Fibroblast of skin of right quadriceps (primary cell): ENCODE results near the gene TLR10.
A peak's percentile ranks its signal among the peaks of the same experiment; 100 is the strongest.
"Not testable (repeated sequence)": the region's sequence is repeated elsewhere in the genome, so short reads cannot be mapped to it uniquely, and the experiment has no call there.

ENCODE experiments used
- DNase-seq: peaks from one replicate; pipeline ENCODE4 v3.0.0-alpha.2; 2013

Gene TLR10

DNA sequence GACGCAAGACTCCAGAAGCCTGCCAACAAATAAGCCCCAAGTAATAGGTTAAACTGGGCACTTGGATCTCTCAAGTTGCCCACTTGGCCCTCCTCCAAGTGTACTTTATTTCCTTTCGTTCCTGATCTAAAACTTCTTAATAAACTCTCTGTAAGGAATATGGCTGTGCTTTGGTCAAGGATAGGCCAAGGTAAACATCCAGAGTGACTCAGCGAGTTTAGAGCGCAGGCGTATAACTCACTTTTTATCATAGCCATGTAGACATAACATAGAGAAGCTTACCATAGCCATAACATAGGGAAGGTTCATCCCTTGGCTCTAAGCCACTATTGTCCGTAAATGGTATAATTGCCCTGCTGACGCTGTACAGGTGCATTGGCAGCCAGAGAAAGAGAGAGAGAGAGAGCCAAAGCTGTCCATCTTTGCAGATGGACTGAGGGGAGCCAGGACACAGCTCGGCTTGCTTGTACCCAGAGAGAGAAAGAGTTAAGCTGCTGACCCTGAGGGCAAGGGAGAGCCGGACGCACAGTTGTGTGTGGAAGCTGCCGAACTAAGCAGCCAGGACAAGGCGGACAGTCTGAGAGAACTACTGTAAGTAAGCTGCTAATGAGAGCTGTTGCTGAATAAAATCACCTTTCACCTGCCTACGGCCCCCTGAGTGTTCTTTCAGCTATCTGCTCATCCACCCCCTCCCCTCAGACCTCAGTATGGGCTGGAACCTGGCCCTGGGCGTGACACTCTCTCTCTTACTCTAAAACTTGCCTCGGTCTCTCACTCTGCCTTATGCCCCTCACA lies 20.0 kb upstream of the TLR10 start:
- no peak for DNase-seq

DNA sequence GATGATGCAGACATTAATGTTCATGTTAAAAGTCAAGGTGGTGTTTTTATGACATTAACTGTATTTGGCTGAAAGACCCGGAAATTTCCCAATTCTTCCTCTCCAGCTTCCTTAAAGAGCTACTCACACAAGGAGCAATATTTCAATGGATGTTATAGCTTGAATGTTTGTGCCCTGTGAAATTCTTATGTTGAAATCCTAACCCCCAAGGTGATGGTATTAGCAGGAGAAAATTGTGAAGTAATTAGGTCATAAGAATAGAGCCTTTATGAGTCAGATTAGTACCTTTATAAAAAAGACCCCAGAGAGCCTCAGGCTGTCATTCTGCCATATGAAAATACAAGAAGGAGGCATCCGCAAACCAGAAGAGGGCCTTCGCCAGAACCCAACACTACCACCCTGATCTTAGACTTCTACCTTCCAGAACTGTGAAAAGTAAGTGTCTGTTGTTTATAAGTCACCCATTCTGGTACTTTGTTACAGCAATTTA lies 18.2 kb upstream of the TLR10 start:
- DNase-seq, result no peak

DNA sequence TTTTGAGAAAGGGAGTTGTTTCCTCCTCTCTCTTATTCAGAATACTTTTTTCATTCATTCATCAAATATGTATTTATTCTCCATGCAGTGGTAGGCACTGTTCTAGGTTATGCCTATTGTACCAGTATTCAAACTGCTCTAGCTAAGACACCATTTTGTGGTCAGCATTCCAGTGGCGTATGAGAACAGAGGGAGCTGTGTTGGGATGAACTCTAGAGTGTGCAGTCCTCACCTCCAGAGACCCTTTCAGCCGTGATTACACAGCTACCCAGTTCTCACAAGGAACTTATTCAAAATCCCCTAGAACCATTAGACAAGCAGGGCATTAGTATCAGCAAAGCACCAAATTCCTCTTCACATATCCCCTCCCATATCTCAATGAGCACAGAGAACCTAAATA lies 17.6 kb upstream of the TLR10 start:
- no peak for DNase-seq

DNA sequence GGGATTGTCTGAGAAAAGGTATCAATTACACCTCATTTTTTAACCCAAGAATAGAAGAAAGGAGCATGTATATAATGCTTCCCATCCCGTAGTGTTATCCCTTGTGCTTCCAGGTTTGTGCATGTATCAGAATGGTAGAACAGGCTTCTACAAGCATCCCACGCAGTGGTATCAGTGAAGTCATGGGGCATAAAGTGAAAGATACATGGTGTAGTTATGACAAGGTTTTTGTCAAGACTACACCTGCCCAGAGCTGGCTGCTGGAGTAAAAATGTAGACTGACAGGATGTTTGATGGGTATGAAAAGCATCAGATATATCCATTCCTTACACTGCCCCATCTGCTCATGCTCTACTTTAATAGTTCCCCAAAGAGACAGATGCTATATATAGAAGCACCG lies 12.3 kb upstream of the TLR10 start:
- no peak for DNase-seq

DNA sequence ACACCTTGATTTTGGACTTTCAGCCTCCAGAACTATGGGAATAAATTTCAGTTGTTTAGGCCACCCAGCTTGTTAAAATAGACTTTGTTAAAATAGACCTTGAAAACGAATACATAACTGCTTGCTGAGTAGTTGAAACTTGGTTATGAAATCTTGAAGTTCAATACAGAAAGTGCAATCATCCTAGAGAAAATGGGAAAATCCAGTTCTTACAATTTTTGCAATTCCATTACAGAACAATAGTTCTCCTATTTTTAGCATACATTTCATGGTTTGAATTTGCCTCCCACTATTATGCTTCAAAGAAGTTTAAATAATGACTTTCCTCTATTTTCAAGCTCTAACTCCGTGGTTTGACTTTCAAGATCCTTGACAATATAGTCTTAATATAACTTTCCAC lies 11.3 kb upstream of the TLR10 start:
- DNase-seq, result no peak

DNA sequence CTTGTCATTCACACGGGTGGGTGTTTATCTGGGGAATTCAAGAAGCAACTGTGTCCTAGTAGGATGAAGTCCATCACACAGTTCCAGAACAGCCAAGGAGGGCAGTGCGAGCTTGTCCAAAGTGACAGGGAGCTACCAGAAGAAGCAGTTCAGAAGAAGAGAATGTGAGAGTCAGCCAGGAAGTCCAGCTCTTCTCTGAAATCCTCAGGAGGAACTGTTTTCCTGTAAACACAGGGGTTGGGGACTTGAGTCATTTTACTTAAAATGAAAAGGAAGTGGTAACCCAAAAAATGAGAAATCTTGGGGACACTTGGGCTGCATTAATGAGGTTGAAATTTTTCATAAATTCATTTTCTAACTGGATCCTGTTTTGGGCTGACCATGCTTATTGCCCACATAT lies 8.2 kb upstream of the TLR10 start:
- DNase-seq, result no peak

DNA sequence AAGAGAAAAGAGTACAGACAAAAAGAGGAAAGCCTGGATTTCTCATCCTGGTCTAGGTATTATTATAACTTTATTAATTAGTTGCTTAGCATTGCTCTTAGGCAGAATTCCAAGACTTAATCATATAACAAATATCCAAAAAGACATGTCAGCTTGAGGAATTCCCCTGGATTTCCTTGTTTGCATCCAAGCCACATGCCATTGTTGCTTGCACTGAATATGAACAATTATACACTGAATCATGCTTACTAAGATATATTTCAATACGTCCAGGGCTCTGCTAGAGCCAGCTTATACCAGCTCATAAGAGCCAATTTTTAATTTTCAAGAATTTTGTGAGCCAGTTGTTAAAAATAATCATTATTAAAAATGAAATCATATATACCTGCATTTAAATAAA lies 5.5 kb upstream of the TLR10 start:
- peak; percentile 40 for DNase-seq

DNA sequence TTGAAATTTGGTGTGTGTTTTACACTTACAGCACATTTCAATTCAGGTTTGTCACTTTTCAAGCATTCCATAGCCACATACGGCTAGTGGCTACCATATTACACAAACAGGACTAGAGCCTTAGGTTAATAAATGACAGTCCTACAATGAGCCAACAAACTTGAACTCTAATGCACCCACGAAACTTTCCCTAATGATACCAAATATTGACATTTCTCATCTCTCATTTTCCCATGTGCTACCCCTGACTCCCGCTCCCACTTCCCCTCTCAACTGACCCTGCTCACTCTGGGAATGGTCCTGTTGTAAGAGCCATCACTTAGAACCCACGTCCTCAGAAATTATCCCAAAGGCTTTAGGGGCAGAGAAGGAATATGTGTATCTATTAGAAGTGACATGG lies 4.9 kb upstream of the TLR10 start:
- DNase-seq, result no peak

DNA sequence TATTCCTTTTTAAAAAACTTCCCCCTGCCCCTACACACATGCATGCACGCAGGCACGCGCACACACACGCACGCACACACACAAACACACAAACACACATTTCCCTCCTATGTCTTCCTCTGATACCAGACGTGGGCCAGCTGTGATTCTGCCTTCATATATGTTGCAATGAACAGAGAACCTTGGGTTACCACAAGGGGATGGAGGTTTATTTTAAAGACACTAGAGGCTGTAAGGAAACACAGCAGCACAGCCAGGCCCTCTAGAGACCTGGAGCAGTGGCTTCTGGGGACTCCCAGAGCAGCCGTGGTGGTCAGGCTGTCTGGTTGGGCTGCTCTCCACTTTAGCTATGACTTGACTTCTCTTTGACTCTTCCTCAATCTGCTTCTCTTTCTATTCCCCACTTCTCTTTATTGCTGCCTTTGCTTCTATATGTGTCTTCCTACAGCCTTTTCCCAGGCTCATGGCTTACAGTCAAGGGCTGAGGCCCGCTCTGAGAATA lies 3.2 kb upstream of the TLR10 start:
- DNase-seq, result no peak

DNA sequence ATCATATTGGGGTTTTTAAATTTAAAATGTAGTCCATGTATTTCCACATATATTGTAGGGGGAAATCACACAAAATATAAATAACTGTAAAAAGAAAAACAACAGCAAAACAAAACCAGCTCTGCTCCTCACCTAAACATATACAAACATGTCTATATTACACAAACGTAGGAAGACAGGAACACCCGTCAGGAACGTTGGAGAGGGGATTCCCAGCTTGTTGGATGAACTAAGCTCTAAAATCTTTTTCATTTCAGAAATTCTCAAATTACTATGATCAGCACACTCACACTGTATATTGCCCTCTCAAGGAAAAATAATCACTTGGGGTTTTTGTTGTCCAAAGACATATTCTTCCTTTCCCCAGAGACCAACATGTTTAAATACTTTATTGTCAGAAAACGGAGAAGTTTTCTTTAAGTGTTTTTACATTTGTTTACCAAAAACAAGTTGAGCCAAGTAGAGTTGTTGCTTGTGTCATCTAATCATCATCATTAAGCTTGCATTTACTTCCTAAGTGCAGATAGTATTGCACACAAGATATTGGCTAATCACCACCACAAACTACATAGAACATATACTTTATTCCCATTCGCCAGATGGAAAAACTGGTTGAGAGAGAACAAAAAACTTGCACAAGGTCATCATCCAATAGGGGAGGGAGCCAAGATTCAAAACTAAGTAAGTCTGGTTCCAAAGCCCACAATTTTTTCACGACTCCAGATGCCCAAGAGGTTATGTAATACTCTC lies 2.4 kb upstream of the TLR10 start:
- DNase-seq, result no peak

DNA sequence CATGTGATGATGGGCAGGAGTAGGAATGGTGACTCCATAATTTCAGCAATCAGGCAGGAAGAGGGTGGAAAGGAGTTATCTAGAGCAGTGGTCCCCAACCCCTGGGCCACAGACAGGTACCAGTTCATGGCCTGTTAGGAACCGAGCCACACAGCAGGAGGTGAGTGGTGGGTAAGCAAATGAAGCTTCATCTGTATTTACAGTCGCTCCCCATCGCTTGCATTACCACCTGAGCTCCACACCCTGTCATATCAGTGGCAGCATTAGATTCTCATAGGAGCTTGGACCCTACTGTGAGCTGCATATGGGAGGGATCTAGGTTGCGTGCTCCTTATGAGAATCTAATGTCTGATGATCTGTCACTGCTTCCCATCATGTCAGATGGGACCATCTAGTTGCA lies 1.4 kb upstream of the TLR10 start:
- DNase-seq, result no peak

DNA sequence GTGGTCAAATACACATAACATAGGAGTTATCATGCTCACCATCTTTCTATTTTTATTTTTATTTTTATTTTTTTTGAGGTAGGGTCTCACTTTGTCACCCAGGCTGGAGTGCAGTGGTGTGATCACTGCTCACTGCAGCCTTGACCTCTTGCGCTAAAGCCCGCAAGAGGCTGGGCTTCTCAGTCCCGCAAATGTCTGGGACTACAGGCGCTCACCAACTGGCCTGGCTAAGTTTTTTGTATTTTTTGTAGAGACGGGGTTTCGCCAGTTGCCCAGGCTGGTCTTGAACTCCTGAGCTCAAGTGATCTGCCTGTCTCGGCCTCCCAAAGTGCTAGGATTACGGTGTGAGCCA lies 295 bp upstream of the TLR10 start:
- no peak for DNase-seq

DNA sequence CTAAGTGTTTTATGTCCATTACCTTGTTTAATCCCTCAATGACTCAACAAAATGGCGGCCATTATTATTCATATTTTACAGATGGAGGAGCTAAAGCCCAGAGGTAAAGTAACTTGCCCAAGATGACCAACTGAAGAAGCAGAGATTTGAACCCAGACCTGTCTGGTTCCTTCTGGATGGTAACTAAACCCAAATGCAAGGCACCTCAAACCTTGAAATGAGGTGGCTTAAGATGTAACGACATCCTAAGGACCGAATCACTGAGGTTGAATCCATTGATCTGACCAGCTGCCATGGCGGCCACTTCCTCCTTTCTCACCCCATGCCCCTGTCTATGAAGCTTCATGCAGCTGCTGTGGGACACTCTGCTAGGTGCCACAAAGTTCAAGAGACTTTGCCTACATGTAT lies 932 bp downstream of the TLR10 start:
- DNase-seq, result no peak

DNA sequence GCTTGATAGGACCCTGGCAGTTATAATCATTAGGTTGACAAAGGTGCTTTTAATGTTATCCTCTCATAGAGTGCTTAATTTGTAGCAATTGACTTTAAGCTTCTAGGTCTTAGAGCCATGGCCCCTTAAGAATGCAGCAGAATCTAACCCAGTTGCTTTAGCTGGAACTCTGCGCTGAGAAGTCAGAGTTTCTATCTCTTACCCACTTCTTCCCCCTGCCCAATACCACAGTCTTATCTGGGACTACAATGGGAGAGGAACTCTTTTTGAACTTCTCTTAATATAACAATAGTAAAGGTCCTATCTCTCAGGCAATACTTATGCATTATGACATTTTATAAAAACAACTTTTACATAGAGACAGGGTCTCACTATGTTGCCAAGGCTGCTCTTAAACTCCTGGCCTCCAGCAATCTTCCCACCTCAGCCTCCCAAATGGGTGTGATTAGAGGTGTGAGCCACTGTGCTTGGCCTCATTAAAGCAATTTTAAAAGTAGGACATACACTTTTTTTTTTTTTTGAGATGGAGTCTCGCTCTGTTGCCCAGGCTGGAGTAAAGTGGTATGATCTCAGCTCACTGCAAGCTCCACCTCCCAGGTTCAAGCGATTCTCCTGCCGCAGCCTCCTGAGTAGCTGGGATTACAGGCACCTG lies 1.8 kb downstream of the TLR10 start:
- DNase-seq, result no peak

DNA sequence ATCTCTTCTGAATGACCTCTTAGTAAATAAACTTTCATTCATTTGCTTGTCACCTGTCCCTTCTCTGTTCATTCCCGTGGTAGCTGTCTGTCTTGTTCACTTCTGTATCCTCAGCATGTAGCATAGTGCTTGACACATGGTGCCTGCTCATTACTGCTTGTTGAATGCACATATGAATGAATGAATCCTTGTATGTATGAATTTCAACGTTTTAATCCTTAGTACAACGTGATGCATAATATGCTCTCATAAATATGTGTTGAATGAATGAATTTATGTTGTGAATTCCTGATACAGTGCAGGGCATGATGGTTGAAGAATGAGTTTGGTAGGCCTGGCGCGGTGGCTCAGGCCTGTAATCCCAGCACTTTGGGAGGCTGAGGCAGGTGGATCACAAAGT lies 3.0 kb downstream of the TLR10 start:
- DNase-seq, result no peak

DNA sequence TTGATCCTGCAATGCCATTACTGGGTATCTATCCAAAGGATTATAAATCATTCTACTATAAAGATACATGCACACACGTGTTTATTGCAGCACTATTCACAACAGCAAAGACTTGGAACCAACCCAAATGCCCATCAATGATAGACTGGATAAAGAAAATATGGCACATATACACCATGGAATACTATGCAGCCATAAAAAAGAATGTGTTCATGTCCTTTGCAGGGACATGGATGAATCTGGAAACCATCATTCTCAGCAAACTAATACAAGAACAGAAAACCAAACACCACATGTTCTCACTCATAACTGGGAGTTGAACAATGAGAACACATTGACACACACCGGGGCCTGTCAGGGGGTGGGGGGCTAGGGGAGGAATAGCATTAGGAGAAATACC lies 4.9 kb downstream of the TLR10 start:
- DNase-seq, result not testable (repeated sequence)

DNA sequence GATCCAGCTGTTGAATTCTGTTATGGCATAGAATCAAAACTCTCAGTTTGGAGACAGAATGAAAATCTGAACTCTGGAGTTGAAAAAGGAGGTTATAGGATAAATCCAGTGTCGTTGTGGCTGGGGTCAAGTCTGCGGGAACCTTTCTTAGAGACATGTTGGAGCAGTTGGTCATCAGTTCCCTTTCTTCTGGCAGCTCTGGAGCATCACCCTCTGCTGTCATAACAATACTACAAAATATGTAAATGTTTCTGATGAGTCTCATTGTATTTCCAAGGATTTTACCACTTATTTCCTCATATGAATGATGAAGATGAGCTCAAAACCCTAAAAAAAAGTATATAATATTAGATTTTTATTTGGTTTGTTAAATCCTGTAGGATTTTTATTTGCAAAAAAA lies 7.5 kb downstream of the TLR10 start:
- DNase-seq, result no peak

DNA sequence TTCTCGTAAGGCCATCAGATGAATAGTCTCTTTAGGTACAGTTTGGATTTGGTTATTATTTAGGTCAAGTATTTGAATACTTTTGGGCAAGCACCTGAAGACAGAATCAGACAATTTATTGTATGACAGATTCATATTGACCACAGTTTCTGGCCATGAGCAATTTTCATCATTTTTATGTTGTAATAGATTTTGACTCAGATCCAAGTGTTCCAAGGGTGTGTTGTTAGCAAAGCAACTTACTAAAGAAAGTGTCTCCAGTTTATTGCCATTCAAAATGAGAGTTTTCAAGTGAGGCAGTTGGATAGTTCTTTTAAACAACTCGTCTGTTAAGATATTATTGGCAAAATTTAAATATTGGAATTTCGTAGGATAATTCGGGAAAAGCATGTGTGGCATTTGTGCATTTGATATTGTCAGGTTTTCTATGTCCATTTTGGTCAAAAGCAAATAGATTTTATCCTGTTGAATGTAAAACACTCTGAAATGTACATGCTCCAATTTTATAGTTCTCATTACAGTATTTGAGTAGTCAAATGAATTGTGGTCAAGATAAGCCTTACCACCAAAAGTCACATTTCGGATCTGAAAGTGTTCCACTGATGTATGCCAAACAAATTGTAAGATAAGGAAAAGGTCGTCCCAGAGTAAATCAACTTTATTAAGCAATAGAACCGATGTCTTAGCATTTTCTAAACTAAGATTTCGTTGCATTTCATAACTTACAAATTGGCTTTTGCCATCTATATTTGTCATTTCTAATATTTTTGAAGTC lies 8.4 kb downstream of the TLR10 start:
- DNase-seq, result no peak

DNA sequence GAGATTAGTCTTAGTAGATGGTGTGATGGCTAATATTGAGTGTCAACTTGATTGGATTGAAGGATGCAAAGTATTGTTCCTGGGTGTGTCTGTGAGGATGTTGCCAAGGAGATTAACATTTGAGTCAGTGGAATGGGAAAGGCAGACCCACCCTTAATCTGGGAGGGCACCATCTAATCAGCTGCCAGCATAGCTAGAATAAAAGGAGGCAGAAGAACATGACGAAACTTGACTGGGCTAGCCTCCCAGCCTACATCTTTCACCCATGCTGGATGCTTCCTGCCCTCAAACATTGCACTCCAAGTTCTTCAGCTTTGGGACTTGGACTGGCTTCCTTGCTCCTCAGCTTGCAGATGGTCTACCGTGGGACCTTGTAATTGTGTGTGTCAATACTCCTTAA lies 12.5 kb downstream of the TLR10 start:
- not testable (repeated sequence) for DNase-seq

DNA sequence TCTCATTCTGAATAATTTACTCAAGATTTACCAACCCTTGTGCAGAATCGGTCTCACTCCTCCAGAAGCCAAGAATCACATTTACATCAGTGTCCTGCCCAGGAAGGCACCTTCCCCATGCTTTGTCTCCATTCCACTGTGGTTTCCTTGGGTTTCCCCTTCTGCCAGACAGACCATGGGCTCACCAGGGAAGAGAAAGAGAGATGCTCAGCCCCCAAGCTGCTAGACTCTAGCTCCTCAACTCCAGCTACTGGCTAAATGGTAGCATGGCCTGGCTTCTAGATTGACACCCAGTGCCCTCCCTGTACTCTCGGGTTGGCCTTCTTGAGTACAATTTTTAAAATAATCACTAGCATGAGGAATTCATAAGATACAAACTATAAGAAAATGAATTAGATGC lies 12.9 kb downstream of the TLR10 start:
- no peak for DNase-seq

DNA sequence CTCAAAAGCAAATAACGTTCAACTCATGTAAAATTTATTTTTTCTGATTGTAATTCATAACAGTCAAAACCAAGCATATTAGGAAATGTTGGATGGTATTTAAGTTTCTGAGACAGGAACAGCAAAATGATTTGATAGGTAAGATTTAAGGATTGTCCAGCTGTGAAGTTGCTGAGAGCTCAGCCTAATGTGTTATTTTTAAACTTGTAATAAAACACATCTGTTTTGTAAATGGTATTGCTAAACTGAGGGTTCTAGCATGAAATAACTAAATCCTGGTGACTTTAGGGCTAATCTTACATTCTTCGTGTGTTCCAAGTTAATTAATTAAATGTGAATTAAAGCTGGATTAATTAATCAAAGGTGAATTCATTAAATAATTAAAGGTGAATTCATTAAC lies 13.3 kb downstream of the TLR10 start:
- no peak for DNase-seq

DNA sequence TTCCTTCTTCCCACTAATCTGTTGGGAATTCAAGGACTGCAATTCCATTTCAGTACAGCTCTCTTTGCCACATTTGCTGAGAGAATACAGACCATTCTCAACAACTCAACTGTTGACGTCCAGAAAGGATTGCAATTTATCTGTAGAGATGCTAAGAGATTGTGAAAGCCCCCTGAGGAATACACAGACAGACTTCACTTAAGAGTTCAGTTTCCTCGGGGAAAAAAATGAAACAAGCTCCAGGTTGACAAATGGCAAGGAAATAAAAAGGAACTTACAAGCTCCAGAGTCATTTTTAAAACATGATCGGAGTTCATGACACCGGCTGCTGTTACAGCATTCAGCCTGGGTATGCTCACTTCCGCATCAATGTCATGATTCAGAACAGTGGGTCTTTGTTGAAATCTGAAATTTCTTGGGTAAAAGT lies 13.8 kb downstream of the TLR10 start:
- DNase-seq, result peak; percentile 23

DNA sequence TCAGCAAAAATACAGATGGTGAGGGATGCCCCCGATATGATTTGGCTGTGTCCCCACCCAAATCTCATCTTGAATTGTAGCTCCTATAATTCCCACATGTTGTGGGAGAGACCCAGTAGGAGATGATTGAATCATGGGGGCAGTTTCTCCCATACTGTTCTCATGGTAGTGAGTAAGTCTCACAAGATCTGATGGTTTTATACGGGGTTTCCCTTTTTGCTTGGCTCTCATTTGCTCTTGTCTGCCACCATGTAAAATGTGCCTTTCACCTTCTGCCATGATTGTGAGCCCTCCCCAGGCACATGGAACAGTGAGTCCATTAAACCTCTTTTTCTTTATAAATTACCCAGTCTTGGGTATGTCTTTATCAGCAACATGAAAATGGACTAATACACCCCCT lies 15.8 kb downstream of the TLR10 start:
- DNase-seq, result not testable (repeated sequence)
